HG03469 (cell line): ENCODE data around the gene ZNF691.

Experiments used
- ATAC-seq: cut with Tn5 transposase; IDR thresholded peaks from one replicate; pipeline ENCODE4 v1.9.1; 2021; ENCODE audit warnings: mild to moderate bottlenecking, moderate library complexity, moderate number of reproducible peaks; ENCODE audit not compliant: unreplicated experiment

ZNF691 gene

DNA sequence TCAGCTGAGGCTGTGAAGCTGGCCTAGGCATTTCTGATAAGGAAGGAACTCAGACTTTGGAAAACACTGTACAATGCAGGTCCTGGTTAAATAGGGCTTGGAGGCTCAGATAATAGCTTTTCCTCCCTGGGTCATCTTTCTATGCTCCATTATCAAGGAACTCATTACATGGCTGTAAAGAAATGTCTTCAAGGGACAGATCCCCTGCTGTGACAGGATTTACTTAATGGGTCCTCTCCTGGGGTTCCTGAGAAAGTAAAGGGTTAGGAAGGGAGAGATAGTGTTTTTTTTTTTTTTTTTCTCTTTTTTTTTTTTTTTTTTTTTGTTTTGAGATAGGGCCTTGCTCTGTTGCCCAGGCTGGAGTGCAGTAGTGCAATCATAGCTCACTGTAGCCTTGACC, 15.1 kb upstream of the ZNF691 start:
- no peak for ATAC-seq

- no peak for ATAC-seq
These were observed 13.7 kb upstream of the ZNF691 start for GRCh38 chr1:42832641-42833240.

DNA sequence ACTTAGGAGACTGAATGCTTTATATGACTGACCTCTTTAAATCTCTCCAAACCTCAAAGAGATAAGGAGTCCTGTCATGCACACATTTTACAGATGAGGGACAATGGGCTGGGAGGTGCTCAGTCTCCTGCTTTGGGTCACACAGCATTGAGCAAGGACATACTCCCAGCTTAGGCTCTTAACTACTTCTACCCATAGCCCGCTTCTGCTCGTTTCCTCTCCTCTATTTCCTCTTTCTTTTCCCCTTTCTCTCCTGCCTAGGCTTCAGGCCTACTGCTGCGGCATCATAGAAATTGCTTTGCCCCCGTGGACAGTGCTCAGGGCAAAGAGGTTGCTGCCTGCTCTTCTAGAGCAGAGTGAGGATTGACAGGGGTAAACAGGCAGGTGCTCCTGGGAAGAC, 12.4 kb upstream of the ZNF691 start:
- no peak for ATAC-seq

- no peak for ATAC-seq
These were observed 11.6 kb upstream of the ZNF691 start for GRCh38 chr1:42834803-42835202.

- ATAC-seq, result no peak
These were observed 11.0 kb upstream of the ZNF691 start for GRCh38 chr1:42835422-42835821.

DNA sequence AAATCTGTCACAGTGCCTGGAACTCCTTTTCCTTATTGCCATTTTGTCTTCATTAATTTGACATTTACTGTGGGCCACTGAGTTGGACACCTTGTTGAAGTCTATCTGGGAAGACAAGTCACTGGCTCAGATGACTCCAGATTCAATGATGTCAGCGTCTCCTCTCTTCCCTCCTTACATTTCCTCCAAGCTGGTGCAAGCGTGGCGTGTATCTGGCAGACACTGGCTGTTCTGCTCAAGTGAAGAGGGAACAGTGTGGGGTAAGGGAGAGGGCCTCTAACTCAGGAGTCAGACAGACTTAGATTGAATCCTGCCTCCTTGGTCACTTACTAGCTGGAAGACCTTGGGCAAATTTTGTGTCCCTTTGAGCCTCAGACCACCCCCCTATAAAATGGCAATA, 8.7 kb upstream of the ZNF691 start:
- no peak for ATAC-seq

DNA sequence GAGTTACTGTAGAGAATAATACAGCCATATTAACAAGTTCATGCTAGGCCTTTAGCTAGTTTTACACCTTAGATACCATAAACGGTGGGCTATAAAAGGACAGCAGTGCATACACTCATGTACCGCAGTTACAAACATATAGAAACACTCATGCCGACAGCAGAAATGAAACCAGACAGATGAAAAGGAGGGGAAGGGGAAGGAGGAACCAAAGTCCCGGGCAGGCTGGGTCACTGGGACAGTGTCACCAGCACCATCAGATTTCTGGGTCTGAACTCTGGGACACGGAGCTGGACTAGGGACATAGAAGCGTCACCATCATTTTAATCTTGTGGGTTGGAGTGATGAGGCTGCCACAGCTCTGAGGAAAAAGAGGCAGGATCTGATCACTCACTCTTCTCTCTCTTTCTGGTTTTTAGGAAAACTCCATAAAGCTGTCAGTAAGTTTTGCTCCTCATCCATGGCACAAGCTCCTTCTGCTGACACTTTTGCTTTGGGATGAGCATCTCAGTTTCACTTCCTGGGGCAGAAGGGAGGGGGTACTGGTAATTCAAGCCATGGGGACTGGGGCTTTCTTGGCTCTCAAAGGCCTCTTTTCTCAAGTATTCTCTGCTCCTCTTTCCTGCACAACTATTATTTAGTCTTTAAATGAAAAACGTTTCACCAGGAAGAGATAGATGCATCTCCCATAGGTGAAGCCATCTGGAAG, 7.8 kb upstream of the ZNF691 start:
- no peak for ATAC-seq

DNA sequence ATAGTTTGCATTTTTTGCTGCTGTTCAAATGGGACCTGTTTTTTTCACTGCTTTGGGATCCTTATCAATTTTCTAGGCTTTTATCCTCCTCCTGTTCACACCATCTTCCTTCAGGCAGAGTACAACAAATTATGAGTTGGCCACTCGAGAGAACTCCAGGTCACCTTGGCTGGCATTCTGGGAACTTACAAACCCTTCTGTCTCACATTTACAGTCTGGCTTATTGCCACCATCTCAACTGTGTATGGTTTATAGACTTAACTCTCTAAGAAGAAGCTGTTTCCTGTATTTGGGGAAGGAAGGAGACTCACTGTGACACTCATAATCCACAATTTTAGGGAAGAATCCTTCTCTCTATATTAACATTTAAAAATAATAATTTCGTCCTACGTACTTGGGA, 5.4 kb upstream of the ZNF691 start:
- ATAC-seq, result no peak

- ATAC-seq, result no peak
These were observed 4.8 kb upstream of the ZNF691 start for GRCh38 chr1:42841440-42842147.

DNA sequence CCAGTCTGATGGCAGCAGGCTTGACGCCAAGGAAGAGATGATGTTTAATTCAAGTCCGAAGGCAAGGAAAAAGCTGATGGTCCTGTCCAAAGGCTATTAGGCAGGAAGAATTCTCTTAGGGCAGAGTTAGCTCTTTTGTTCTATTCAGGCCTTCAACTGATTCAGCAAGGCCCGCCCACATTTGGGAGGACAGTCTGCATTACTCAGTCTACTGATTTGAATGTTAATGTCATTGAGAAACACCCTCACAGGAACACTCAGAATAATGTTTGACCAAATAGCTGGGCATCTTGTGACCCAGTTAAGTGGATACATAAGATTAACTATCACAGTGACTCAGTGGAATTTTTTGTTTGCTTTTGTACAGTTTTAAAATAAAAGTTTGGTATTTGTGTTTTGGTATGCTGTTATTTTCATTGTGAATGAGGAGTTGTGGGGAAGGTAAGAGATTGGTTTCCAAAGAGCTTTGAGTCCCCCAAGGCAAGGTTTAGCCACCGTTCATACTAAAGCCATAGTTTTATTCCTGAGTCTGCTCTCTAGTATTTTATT, 1.7 kb upstream of the ZNF691 start:
- no peak for ATAC-seq

- ATAC-seq, result no peak
These were observed 1.2 kb upstream of the ZNF691 start for GRCh38 chr1:42845193-42845592.

DNA sequence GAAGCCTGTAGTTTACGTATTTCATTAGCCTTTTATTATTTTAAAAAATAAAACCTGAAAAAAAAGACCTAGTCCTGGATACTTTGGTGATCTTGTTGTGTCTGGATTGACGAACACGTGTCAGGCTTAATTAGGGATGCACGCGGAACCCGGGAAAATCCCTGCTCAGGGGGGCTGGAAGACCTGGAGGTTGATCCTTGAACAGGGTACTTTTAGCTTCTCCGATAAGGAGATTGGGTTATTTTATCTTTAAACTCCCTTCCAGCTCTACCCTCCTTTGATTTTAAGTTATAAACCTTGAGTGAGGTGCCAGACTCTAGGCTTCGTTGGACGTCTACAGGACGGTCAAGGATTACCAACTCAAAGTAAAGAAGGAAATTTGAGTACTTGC, 552 bp upstream of the ZNF691 start:
- ATAC-seq, result no peak

DNA sequence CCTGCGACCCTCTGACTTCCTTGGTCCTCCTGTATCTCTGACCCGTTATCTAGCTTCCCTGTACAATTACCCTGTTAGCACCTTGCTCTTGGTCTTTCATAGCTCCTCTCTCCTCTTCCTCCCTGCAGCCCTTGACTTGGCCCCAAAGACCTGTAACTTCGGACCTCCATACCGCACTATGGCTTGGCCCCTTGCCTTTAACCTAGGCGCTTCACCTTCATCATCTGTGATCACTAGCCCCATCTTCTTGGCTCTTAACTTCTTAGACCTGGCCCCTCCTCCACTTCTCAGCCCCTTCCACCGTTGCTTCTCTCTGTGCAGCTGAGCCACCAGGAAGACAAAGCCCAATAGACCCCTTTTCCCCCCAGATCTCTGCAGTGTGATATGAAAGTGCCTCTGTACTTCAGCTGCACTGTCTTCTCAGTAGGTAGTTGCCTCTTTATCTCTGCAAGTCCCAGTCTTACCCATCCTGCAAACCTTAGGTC, 740 bp downstream of the ZNF691 start:
- ATAC-seq, result no peak

GRCh38 chr1:42847721-42848460, 1.5 kb downstream of the ZNF691 start:
- no peak for ATAC-seq

DNA sequence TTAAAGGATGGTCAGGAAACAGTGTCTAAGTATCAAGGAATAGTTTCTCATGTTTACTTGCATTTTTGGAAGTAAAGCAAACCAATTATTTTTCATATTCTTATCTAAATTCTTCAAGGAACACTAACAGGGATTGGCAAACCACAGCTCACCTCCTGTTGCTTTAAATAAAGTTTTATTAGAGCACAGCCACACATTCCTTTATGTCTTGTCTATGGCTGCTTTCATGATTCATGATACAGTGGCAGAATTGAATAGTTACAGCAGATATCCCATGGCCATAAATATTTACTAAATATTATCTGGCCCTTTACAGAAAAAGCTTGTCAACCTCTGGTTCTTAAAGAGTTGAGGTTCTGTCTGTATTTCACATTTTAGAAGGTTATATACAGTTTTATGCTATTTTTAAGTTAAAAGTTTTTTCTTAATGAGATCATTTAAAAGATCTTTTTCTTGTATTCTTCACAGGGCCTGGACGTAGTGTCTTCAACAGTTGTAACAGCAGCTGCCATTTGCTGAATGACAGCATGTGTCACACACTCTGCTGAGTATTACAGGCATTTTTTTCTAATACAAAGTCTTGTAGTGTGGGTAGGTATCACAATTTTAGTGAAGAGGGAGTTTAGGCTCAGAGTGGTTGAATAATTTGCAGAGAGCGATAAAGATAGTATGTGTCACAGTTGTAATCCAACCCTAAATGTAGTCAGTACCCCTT, 2.6 kb downstream of the ZNF691 start:
- ATAC-seq, result no peak

- ATAC-seq, result no peak
These were observed 3.5 kb downstream of the ZNF691 start for GRCh38 chr1:42849944-42850343.

GRCh38 chr1:42851420-42851819, 5.0 kb downstream of the ZNF691 start:
- ATAC-seq, result no peak

DNA sequence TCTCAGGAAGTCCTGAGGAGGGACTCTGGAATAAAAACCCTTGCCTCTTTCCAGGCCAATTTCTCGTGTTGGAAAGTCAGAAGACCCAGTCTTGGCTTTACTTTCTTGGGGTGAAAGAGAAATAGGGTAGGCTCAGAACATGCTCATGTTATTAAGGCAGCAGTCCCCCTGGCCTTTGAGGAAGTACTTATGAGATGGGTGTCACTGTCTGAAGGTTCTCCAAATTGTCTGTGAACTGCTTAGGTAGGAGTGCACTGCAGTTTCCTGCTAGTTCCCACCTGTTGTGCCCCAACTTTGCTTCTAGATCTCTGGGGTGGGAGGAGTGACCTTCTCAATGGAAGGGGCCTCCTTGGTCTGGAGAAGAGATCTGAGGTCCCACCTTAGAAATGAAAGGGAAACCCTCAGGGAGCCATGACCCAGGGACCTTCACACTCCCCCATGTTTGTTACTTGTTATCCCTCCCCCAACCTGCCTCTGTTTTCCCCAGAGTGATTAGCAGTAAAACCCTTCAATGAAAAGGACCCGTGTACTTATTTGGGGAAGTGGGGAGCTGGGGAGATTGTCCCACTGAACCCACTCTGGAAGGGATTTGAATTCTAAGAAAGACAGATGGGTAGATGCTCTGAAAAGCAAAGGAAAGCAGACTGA, 5.7 kb downstream of the ZNF691 start:
- no peak for ATAC-seq

DNA sequence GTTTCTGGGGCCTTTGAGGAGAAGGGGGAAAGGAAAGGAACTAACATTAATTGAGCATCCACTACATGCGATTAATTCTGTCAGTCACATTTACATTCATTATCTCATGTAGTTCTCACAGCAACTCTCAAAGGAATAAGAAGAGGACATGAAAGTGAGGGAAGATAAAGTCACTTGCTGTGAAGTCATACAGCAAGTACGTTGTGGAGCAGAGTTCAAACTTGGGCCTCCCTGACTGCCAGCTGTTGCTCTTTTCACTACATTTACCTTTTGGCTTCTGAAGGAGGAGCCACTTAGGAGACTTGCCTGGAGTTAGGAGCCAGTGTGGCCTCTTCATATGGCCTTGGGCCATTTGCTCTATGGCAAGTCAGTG, 6.2 kb downstream of the ZNF691 start:
- ATAC-seq, result no peak
